Fibroblast of mammary gland (primary cell): ENCODE measurements around the gene CRP.
A peak's percentile ranks its signal among the peaks of the same experiment; 100 is the strongest.

ENCODE experiments used
- DNase-seq: peaks from one replicate; pipeline ENCODE4 v3.0.0-alpha.2; 2010; ENCODE audit warnings: low read depth
- H3K4me3 ChIP-seq: 2 replicates; pipeline ENCODE4 v1.5.1; 2011; ENCODE audit warnings: low read depth, mild to moderate bottlenecking, low read length, moderate library complexity; ENCODE audit not compliant: control insufficient read depth
- CTCF ChIP-seq: conservative IDR thresholded peaks from 2 replicates; pipeline ENCODE4 v1.5.1; 2011; ENCODE audit warnings: low read depth, low read length, inconsistent platforms; ENCODE audit not compliant: control insufficient read depth, insufficient read depth

CRP gene

GRCh38 chr1:159714529-159714928 is at the start of gene CRP:
Gene CRP (minus strand): TSS chr1:159714589. CDS start chr1:159714485, 104 bp downstream.
- TF ChIP-seq CTCF: no peak
- no peak within 1 kb of the TSS for H3K4me3 ChIP-seq
- DNase-seq: no peak

GRCh38 chr1:159763686-159764085 is 49.3 kb upstream of the CRP start:
- H3K4me3 ChIP-seq: no peak overlapping the region
- no peak for TF ChIP-seq CTCF
- no peak for DNase-seq

- peak; percentile 53 for DNase-seq
- TF ChIP-seq CTCF: no peak
- H3K4me3 ChIP-seq: no peak overlapping the region
These were observed 42.0 kb upstream of the CRP start for GRCh38 chr1:159756397-159756796.

GRCh38 chr1:159755451-159756007 is 41.1 kb upstream of the CRP start:
- no peak for TF ChIP-seq CTCF
- DNase-seq: no peak

GRCh38 chr1:159753386-159753785 is 39.0 kb upstream of the CRP start:
- DNase-seq: no peak
- TF ChIP-seq CTCF: no peak
- no peak overlapping the region for H3K4me3 ChIP-seq

More at GRCh38 chr1:159755451-159756007, 41.1 kb upstream of the CRP start:
- H3K4me3 ChIP-seq: no peak overlapping the region

GRCh38 chr1:159752135-159752580 is 37.8 kb upstream of the CRP start:
- DNase-seq: peak; percentile 96
- no peak for TF ChIP-seq CTCF
- H3K4me3 ChIP-seq: no peak overlapping the region

- TF ChIP-seq CTCF: no peak
These were observed 36.6 kb upstream of the CRP start for GRCh38 chr1:159751031-159751430.

More at GRCh38 chr1:159751031-159751430, 36.6 kb upstream of the CRP start:
- no peak overlapping the region for H3K4me3 ChIP-seq
- peak; percentile 26 for DNase-seq
